Activated effector memory CD4-positive, alpha-beta T cell treated with anti-CD3 and anti-CD28 coated beads, Interleukin-2, amount 50 U/mL, for 16 hours (primary cell): ENCODE data around the gene MSRB2.
"Not testable (repeated sequence)": the region's sequence is repeated elsewhere in the genome, so short reads cannot be mapped to it uniquely, and the experiment has no call there.

Source experiments
- DNase-seq: peaks from one replicate; pipeline ENCODE4 v3.0.0-alpha.2; 2020

Gene MSRB2

DNA sequence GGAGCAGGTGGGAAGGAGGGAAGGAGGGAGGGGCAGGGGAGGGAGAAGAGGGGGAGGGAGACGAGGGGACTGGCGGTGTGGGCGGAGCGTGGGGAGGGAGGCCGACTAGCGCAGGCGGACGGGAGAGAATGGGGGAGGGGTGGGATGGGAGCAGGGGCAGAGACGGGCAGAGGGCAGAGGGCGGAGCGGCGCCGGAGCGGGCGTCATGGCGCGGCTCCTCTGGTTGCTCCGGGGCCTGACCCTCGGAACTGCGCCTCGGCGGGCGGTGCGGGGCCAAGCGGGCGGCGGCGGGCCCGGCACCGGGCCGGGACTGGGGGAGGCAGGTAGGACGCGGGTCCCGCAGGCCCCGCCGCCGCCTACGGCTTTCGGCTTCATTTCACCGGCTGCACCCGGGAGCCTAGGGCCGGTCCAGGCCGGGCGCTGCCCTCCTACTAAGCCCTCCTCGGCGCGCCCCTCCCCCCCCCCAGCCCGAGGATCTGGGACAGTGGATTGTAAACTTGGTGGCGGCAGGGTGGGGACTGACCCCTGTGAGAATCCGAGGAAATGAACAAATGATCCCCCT is at the start of gene MSRB2:
TSS of gene MSRB2 (plus strand) at position 176 of the 562 bp plus-strand sequence. CDS start at position 206, 30 bp downstream.
- peak; percentile 88 for DNase-seq

DNA sequence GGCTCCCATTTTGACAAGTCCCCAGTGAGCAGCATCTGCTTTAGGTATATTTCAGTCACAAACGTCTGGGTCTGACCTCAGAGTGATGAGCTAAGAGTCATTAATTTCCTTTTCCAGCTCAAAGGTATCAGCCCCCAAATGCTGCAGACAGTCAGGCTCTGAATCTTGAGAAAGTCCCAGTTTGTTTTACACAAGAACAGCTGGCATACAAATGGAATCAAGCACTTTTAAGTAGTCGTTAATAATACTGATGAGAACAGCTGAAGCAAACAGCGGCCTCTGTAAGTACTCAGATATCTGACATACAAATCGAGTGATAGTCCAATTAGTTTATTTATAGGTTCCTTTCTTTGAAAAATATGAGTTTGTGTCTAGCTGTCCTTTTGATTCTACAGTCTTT is 49.4 kb upstream of the MSRB2 start:
- DNase-seq: no peak

DNA sequence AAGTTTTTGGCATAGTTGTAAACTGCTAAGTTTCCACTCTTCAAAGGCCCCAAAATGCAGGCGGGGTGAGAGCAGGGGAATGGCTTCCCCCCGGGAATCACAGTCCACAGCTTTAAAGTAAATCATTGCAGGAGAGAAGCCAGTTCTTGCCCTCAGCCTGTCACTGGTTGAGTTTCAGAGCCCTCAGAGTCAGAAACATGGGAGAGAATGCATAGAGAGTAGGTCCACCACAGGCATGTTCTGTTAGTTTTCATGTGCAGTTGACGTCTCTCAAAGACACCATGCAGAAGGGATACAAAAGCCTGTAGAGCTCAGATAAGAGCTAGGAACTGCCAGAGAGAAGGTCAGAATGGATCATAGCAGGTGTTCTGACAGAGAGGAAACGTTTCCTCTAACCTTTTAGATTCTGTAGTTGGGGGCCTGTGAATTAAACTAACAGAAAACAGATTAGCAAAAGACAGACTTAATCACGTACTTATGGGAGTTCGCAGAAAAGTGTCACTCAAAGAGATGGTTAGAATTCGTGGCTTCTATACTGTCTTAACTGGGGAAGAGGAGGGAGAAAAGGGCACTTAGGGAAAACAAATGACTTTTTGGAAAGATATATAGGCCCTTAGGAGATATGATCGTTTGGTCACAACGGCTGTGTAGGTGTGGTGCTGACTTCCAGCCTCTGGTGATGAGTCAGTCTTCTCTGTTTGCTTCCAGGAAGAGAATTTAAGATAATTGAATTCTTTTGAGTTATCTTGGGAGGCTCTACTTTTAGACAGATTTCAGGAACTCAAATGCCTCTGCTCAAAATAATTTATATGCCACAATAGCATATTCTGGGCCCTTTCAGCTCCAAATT is 48.0 kb upstream of the MSRB2 start:
- DNase-seq: no peak

DNA sequence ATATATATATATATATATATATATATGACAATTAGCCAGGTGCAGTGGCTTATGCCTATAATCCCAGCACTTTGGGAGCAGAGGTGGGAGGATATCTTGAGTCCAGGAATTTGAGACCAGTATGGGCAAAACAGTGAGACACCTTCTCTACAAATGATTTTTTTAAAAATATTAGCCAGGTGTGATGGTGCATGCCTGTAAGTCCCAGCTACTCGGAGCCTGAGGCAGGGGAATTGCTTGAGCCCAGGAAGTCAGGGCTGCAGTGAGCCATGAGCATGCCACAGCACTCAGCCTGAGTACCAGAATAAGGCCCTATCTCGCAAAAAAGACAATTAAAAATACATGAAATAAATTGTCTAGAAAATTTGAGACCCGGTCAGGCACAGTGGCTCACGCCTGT is 47.2 kb upstream of the MSRB2 start:
- no peak for DNase-seq

DNA sequence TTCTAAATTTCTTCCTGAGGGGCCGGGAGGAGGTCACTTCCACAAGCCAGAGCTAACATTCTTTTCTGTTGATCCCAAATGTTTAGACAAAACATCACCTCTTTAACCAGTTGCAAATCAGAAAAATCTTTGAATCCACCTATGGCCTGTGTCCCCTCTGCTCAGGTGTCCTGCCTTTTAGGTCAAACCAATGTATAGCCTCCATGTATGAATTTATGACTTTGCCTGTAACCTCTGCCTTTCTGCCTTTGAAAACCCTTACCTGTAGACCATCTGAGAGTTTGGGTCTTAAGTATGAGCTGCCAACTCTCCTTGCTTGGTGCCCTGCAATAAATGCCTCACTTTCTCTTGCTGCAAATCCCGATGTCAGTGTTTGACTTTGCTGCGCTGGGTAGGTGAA is 44.1 kb upstream of the MSRB2 start:
- DNase-seq: no peak

DNA sequence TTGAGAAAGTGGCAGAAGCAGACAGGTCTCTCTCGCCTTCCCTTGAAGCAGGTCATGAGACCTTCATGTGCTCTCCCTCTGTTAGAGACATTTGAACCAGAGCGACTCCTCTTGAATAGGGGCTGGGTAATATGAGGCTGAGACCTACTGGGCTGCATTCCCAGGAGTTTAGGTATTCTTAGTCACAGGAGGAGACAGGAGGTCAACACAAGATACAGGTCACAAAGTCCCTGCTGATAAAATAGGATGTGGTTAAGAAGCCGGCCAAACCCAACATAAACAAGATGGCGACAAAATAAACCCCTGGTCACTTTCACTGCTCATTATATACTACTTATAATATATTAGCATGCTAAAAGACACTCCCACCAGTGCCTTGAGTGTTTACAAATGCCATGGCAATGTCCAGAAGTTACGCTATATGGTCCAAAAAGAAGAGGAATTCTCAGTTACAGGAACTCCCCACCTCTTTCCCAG is 43.5 kb upstream of the MSRB2 start:
- no peak for DNase-seq

DNA sequence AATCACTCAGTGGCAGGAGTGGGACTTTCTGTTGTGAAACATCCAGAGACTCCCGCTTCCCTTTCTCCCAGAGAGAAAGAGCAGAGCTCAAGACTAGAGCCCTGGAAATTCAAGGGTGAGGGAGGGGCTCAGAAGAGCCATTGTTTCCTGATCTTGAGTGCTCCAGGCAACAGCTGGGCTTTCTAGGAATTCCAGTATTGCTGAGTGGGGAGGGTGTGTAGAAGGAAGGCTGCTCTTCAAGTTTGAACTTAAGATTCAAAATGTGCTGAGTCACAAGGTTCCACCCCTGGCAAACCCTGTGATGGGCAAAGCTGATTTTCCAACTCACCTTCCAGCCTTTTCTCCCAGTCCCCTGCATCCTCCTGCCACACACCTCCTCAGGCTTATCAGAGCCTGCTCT is 42.3 kb upstream of the MSRB2 start:
- no peak for DNase-seq

DNA sequence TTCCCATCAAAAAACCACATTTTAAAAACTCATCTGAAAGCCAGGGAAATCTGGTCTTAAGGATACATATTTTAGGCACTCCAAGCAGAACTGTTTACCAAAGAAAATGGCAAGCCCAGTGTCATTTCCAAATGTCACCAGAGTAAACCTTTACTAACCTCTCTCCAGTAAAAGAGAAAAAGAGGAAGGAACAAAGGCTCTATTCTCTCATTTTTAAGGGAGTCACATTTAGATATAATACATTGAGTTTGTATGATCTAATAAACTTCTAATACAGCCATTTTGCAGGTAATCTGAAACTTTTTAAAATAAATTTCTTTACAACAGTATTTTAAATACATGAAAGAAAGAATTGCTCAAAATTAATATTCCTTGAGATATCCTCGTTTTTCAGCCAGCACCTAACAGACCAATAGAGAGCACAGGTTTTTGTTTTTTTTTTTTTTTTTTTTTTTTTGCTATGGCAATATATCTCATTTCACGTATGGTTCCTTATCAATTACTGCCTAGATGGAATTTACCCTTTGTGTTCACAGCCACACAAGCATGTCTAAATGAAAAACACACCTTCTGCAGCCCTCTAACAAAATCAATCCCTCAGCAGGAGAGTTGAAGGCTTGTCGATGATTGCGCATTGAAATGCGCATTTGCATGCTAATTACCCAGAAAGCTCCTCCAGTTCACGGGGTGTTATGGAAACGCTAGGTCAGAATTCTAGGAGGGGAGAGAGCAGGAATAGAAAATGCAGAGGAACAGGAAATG is 39.8 kb upstream of the MSRB2 start:
- DNase-seq: no peak

DNA sequence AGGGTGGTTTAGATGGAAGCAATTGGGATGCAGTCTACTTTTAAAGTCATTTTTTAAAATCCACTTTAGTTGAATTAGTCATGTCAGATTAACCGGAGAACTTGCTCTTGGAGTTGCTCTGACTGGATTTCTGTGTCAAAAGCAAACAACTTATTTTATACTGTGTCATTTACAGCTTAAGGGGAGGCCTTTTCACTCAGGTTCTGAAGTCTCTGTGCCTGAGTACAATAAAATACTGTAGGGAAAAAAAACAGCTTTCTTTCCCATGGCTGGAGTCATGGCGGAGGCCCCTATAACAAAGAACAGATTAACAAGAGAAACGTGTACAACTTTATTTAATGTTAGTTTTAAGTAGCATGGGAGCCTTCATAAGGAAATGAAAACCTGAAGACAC is 39.2 kb upstream of the MSRB2 start:
- no peak for DNase-seq

DNA sequence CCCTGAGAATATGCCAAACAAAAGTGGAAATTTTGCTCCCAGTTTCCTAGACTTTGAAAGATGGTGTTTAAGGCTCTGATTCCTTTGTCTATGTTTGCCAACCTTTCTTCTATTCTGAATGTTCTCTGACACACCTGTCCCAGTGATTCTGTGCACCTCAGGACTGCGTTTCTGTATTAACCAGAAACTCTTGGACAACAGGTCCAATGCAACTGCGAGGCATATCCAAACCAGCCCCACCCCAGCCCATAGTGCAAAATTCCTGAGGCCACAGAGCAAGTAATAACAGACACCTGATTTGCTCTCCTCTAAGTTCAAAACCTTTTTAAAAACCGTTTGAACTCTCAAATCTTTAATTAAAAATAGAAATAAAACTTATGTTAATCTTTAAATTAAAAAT is 37.0 kb upstream of the MSRB2 start:
- DNase-seq: no peak

DNA sequence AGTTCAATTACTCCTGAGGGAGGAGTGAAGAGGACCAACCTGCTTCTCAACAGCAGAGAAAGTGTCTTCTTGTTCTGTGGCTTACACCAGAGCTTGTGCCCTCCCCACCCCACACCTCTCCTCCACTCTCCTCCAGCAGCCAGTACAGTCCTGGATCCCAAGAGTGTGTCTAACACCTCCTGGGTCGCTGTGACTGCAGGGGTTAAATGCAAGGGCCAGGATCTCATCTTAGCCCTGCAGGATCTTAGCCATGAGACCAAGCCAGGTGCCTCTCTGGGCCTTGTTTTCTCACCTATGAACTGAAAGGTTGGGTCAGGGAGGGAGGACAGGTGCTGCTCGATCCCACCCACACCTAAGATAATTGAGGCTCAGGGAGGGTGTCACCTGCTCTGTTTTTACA is 34.5 kb upstream of the MSRB2 start:
- no peak for DNase-seq

DNA sequence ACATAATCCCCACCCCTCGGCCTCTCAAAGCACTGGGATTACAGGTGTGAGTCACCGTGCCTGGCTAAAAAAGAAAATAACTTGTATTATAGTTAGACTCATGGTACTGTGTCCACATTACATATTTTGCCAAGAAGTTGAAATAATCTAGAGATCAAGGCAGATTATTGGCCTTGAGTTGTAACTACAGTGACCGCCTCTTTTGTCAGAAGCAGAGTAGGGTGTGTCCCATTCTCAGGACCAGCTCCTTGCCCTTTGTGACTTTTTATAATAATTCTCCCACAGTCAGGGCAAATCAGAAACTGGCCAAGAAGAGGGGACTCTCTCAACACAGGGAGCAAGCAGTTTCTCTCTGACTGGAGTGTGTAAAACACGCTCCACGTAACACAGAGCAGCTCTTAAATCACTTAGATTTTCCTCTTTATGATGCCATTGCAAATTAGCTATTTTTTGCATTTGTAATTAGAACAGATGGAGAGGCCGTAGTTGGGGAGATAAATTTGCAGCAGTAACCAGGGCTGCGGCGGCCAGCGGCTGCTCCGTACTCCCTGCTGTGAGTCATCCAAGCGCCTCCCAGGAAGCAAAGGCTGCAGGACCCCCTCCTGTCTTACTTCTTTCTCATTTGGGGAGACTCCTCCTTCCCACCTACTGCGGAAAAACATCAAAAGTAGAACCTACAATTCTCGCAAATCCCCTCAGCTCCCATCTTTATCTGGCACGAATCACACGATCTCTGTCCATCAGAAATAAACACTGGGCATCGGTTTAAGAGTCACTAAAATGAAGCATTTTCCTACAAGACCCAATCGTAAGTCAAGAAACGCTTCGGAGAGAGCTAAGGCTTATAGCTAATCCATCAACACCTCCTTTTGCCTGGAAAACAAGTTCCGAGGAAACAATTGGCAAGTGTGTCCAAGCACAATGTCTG is 32.1 kb upstream of the MSRB2 start:
- DNase-seq: no peak

DNA sequence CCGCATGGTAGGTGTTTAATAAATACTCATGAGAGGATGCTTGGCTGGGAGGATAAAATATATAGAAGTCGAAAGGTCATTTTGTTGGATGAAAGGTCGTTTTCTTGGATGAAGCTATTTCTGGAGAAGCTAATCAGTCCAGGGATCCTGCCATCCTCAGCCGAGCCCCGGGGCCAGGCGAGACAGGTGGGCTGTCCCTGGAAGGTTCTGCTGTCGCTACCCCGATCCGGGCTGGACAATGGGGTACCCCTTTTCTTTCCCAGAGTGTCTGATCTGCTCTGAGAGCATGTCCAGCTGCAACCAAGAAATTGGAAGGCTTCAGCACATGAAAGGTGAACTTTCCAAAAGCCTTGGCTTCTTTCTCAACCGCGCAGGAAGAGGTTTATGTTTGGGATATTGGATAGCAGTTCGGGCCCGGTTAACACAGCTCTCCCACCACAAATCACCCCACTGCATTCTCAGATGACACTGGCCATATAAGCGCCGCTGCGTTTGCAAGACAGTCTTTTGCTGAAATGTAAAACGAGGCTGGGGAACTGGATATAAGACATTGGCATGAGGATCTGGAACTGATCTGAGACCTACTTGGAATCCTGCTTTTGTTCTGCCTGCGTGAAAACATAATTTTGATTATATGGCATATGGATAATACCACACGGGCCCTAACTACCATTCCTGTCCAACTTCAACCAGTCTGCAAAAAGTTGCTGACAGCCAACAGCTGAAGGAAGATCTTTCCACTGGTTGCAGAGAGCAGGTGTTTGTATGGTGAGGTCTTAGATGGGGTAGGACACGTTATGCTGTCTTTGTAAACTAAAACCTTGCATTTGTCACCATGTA is 31.2 kb upstream of the MSRB2 start:
- DNase-seq: no peak

DNA sequence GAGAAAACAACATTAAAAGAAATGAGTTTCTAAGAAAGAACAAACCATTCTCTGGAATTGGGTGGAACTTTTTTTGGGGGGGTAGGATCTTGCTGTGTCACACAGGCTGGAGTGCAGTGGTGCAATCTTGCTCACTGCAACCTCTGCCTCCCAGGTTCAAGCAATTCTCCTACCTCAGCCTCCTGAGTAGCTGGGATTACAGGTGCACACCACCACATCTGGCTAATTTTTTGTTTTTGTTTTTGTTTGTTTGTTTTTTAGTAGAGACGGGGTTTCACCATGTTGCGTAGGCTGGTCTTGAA is 30.6 kb upstream of the MSRB2 start:
- DNase-seq: not testable (repeated sequence)

DNA sequence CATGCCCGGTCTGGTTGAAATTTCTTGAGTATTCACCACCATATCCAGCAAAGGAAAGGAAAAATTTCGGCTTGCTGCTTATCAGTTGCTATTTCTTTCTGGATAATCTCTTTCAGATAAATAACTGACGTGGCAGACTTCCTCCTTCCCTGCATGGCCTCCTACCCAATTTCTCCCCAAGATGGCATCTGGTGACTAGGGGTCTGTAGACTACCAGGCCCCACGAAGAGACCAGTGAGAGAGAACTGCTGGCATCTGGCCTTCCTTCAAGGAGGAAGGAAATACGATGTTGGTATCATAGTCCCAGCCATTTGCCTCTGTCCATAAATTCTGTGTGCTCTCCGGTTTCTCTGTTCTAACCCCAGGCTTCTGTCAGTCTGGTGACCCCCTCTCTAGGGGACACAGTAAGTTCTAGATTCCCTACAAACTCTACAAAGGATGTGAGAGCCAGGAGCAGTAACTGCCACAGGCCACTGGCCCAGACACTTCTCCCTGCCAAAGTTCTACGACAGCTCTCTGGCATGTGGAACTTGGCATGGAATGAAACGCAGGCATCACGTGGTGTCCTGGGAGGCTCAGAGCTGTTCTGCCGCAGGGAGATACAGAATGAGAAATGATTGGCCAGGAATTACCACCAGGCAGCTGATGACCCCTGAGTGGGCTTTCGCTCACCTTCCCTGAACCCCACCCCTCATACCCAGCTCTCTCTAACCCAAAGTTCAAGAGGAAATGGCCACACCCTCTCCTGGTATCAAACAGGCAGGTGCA is 30.0 kb upstream of the MSRB2 start:
- DNase-seq: no peak

DNA sequence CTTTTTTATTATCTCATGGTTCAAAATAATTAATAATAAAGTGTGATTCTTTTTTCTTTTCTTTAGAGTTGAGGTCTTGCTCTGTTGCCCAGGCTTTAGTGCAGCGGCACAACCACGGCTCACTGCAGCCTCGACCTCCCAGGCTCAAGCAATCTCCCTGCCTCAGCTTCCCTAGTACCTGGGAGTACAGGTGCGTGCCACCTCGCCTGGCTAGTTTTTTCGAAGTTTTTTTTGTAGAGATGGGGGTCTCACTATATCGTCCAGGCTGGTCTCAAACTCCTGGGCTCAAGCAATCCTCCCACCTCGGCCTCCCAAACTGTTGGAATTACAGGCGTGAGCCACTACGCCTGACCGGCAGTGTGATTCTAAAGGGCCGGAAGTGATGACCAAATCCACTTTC is 28.0 kb upstream of the MSRB2 start:
- no peak for DNase-seq

DNA sequence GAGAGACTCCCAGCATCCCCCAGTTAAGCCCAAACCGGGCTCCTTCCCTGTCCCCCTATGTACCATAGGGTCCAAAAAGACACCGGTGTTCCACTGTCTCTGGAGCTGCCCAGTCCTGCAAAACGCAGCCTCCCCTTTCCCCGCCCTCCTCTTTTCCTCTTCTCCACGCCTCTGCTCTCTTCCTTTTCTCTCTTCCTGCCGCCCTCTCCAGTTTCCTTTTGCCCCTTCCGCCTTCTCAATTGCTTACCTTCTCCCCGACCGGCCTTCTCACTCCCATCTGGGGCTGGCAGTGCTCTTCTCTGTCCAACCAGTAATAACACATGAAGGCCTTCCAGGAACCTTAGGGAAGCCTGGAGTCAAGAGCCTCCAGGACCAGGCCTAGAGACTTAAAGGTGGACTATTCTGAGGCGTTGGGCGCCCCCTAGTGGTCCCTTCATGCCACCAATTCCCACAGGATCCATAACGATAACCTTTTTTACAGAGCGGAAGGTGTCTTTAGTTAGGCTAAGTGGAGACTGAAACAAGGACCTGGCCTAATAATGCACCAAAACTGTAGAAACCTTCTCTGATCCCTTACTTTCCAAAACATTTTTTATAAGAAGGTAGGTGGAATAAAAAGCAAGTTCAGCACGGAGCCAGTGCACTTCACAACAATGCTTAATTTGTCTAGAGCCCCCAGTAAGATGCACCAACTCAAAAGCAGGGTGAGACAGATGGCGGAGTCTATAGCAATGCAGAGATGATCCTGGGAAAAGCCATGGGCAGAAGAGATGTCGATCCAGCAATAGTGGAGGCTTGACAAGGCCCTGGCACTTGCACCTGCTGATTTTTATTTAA is 27.2 kb upstream of the MSRB2 start:
- DNase-seq: peak; percentile 87

DNA sequence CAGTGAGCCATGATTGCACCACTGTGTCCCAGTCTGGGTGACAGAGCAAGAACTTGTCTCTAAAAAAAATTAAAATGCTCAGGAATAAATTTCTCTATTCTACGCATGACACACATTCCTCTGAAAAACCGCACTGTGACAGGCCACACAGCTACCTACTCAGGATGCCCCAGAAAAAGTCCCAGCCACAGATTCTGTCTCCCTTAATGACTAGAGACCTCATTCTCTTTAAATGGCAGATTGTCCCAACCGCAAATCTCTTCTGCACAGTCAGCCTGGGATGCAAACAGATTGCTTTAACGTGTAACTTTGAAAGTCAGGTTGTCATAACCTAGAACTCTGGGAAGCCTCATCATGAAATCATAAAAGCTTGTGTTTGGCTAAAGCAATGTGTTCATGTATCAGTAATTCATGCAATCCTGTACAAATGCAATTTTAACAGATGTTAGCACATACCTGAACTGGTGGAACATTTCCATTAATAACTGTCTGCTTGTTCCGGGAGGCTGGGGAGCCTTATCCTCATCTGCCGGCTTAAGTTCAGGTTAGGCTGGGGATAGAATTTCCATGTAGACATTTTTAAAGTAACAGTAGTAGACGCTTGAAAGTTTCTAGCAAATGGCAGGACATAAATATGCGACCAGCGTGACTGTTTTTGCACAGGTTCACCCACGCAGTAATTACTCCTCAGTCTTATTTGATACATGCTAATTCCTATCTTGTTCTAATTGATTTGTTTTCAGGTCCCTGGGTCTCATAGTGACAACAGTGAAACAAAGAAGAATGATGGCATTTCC is 26.2 kb upstream of the MSRB2 start:
- DNase-seq: no peak
